Liver (tissue), 3 donors: ENCODE measurements around the gene HTR3E.

Experiments used
- EGR1 ChIP-seq, 2 donors: IDR thresholded peaks; 2 replicates each; pipeline ENCODE4 v1.6.1; 2016 to 2018; ENCODE audit warnings: antibody characterized with exemption in 2 of 2, low read depth in 2 of 2
- FOXA1 ChIP-seq: IDR thresholded peaks from 2 replicates; pipeline ENCODE4 v1.6.1; 2016; ENCODE audit warnings: antibody characterized with exemption
- JUND ChIP-seq, 2 donors: IDR thresholded peaks; 2 replicates each; pipeline ENCODE4 v1.6.1; 2016; ENCODE audit warnings: antibody characterized with exemption in 2 of 2
- RAD21 ChIP-seq, 2 donors: IDR thresholded peaks; 2 replicates each; pipeline ENCODE4 v1.6.1; 2016; ENCODE audit warnings: antibody characterized with exemption in 2 of 2, mild to moderate bottlenecking in 2 of 2
- RXRA ChIP-seq, 2 donors: IDR thresholded peaks; 2 replicates each; pipeline ENCODE4 v1.6.1; 2017 to 2018; ENCODE audit warnings: antibody characterized with exemption in 2 of 2, mild to moderate bottlenecking in 1 of 2
- TAF1 ChIP-seq: conservative IDR thresholded peaks from 2 replicates; pipeline ENCODE4 v1.6.1; 2016; ENCODE audit warnings: antibody characterized with exemption, mild to moderate bottlenecking
- YY1 ChIP-seq: IDR thresholded peaks from 2 replicates; pipeline ENCODE4 v1.6.1; 2016; ENCODE audit warnings: antibody characterized with exemption, mild to moderate bottlenecking
- TF ChIP-seq, protein P1 (sequence below): fragments of 150-350 bp; IDR thresholded peaks from 2 replicates; pipeline ENCODE4 v1.5.1; 2017; ENCODE audit warnings: improper control_type of control experiment, low read depth, low read length; ENCODE audit not compliant: missing input control
- TF ChIP-seq, protein P2 (sequence below): IDR thresholded peaks from 2 replicates; pipeline ENCODE4 v1.6.1; 2016; ENCODE audit warnings: antibody characterized with exemption
- TF ChIP-seq, protein P3 (sequence below): IDR thresholded peaks from 2 replicates; pipeline ENCODE4 v1.6.1; 2016; ENCODE audit warnings: antibody characterized with exemption, mild to moderate bottlenecking
- TF ChIP-seq, protein P4 (sequence below): IDR thresholded peaks from 2 replicates; pipeline ENCODE4 v1.6.1; 2016; ENCODE audit warnings: antibody characterized with exemption
- donor health status: healthy.
- donor health status: healthy.

DNA sequence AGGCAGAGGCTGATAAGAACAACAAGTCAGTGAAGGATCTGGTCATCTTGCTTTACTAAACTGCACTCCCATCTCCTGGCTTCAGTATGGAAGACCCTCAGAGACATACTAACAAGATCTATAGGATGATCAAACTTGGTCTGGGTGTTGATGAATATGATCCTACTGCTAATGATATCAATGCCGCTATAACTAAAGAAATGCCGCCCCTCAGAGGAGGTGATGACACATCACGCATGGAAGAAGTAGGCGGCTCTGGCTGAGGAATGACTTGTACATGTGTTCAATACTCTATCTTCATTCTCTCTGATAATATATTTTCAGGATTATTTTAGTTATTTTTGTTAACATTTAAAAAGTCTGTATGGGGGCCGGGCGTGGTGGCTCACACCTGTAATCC is 20.8 kb downstream of the HTR3E start:
- TF ChIP-seq RAD21 (IDR thresholded peaks at IDR 0.05) = no peak
- TF ChIP-seq, protein P1, sequence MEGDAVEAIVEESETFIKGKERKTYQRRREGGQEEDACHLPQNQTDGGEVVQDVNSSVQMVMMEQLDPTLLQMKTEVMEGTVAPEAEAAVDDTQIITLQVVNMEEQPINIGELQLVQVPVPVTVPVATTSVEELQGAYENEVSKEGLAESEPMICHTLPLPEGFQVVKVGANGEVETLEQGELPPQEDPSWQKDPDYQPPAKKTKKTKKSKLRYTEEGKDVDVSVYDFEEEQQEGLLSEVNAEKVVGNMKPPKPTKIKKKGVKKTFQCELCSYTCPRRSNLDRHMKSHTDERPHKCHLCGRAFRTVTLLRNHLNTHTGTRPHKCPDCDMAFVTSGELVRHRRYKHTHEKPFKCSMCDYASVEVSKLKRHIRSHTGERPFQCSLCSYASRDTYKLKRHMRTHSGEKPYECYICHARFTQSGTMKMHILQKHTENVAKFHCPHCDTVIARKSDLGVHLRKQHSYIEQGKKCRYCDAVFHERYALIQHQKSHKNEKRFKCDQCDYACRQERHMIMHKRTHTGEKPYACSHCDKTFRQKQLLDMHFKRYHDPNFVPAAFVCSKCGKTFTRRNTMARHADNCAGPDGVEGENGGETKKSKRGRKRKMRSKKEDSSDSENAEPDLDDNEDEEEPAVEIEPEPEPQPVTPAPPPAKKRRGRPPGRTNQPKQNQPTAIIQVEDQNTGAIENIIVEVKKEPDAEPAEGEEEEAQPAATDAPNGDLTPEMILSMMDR = no peak
- TF ChIP-seq, protein P2, sequence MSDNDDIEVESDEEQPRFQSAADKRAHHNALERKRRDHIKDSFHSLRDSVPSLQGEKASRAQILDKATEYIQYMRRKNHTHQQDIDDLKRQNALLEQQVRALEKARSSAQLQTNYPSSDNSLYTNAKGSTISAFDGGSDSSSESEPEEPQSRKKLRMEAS = no peak
- no peak for TF ChIP-seq FOXA1
- TF ChIP-seq YY1 = no peak
- TF ChIP-seq RXRA (IDR thresholded peaks at IDR 0.05) = no peak
- TF ChIP-seq TAF1 = no peak
- TF ChIP-seq, protein P3, sequence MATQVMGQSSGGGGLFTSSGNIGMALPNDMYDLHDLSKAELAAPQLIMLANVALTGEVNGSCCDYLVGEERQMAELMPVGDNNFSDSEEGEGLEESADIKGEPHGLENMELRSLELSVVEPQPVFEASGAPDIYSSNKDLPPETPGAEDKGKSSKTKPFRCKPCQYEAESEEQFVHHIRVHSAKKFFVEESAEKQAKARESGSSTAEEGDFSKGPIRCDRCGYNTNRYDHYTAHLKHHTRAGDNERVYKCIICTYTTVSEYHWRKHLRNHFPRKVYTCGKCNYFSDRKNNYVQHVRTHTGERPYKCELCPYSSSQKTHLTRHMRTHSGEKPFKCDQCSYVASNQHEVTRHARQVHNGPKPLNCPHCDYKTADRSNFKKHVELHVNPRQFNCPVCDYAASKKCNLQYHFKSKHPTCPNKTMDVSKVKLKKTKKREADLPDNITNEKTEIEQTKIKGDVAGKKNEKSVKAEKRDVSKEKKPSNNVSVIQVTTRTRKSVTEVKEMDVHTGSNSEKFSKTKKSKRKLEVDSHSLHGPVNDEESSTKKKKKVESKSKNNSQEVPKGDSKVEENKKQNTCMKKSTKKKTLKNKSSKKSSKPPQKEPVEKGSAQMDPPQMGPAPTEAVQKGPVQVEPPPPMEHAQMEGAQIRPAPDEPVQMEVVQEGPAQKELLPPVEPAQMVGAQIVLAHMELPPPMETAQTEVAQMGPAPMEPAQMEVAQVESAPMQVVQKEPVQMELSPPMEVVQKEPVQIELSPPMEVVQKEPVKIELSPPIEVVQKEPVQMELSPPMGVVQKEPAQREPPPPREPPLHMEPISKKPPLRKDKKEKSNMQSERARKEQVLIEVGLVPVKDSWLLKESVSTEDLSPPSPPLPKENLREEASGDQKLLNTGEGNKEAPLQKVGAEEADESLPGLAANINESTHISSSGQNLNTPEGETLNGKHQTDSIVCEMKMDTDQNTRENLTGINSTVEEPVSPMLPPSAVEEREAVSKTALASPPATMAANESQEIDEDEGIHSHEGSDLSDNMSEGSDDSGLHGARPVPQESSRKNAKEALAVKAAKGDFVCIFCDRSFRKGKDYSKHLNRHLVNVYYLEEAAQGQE = no peak
- no peak for TF ChIP-seq EGR1 (IDR thresholded peaks at IDR 0.05; ENCODE audit: low read depth in 2 of 2)
- TF ChIP-seq, protein P4, sequence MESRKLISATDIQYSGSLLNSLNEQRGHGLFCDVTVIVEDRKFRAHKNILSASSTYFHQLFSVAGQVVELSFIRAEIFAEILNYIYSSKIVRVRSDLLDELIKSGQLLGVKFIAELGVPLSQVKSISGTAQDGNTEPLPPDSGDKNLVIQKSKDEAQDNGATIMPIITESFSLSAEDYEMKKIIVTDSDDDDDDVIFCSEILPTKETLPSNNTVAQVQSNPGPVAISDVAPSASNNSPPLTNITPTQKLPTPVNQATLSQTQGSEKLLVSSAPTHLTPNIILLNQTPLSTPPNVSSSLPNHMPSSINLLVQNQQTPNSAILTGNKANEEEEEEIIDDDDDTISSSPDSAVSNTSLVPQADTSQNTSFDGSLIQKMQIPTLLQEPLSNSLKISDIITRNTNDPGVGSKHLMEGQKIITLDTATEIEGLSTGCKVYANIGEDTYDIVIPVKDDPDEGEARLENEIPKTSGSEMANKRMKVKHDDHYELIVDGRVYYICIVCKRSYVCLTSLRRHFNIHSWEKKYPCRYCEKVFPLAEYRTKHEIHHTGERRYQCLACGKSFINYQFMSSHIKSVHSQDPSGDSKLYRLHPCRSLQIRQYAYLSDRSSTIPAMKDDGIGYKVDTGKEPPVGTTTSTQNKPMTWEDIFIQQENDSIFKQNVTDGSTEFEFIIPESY = no peak
- no peak for TF ChIP-seq JUND (IDR thresholded peaks at IDR 0.05)
